Amniotic stem cell (primary cell): Measurements from ENCODE around the gene HMGA1.
A peak's percentile ranks its signal among the peaks of the same experiment; 100 is the strongest.

ENCODE experiments used
- DNase-seq: peaks from one replicate; lab custom pipeline; 2025; lab: John Stamatoyannopoulos, UW

HMGA1 gene

GRCh38 chr6:34223956-34224940 is 12.4 kb upstream of the HMGA1 start:
- peak; percentile 81 for DNase-seq

DNA sequence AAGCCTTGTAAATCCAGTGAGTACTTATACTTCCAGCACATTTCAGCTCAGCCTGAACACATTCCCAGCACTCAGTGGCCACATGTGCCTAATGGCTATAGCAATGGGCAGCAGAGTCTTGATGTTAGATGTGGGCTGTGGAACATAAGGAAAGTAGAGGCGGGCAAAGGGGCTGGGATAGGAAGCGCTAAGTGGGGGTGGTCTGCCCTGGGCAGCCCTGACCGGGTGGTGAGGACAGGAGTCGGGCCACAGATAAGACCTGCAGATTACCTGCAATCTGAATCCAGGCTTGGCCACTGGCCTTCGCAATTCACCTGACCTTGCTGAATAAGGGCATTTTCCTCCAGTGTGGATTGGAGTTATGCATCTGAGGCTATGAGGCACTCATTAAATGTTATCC is 11.1 kb upstream of the HMGA1 start:
- no peak for DNase-seq

- DNase-seq, result no peak
Observed at GRCh38 chr6:34226066-34226465, 10.6 kb upstream of the HMGA1 start.

- no peak for DNase-seq
Observed at GRCh38 chr6:34226731-34227586, 9.7 kb upstream of the HMGA1 start.

DNA sequence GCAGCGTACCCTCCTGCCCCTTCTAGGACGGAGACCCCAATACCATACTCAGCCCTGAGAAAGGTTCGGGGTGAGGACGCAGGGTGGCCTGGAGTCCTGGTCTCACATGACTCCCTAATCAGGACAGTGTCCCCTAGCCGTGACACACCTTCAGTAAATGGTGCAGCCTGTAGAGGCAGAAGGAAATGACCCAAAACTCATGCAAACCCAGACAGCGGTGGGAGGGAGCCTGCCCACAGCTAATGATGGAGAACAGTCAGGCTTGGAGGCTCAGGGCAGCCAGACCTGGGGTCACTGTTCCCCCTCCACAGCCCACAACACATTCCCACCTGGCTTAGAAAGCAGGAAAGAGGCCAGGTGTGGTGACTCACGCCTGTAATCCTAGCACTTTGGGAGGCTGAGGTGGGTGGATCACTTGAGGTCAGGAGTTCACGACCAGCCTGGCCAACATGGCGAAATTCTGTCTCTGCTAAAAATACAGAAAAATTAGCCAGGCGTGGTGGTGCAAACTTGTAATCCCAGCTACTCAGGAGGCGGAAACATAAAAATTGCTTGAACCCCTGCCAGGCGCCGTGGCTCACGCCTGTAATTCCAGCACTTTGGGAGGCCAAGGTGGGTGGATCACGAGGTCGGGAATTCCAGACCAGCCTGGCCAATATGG is 8.8 kb upstream of the HMGA1 start:
- DNase-seq, result no peak

- no peak for DNase-seq
Observed at GRCh38 chr6:34229877-34230276, 6.8 kb upstream of the HMGA1 start.

DNA sequence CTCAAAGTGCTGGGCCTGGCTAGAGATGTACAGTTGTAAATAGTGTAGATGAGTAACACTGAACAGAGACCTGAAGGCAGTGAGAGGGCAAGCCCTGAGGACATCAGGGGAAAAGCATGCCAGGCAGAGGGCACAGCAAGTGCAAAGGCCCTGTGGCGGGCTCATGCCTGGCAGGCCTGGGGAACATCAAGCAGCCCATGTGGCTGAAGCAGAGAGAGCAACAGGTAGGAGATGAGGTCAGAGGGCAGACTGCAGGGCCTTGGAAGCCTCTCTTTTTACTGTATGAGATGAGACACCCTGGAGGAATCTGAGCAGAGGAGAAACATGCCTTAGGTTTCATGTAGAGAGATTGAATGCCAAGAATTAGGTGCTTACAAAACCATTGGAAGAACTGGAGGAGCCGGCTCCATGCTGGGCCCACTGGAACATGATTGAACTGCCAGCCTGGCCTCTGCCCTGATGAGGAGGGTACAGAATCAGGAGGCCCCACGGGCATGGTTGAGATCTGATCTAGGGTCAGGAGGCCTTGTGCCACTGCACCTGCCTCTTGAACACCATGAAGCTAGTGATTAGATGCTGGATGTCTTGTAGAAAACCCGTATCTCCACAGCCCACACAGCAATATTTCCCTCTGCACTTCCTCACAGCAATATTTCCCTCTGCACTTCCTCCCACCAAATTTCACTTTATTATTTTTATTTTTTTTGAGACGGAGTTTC is 5.9 kb upstream of the HMGA1 start:
- no peak for DNase-seq

DNA sequence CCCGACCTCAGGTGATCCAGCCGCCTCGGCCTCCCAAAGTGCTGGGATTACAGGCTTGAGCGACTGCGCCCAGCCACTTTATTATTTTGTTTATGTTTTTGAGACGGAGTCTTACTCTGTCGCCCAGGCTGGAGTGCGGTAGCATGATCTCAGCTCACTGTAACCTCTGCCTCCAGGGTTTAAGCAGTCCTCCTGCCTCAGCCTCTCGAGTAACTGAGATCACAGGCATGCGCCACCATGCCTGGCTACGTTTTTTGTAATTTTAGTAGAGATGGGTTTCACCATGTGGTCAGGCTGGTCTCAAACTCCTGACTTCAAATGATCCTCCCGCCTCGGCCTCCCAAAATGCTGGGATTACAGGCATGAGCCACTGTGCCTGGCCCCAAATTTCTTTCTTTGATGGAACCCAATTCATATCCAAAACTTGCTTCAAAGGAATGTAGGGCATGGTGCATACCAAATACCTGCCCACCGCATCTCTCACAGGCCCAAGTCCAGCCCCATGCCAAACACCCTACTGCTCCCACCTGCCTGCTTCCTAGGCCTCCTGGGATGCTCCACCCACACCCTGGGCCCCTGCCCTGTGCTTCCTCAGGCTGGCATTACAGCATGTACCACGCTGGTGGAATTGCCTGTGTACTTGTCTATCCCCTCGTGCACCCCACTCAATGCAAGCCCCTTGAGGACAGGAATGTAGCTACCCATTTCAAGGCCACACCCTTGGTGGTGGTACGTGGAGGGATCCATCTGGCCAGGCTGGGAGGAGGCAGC is 4.9 kb upstream of the HMGA1 start:
- no peak for DNase-seq

GRCh38 chr6:34232901-34233300 is 3.8 kb upstream of the HMGA1 start:
- no peak for DNase-seq

GRCh38 chr6:34233867-34234266 is 2.8 kb upstream of the HMGA1 start:
- DNase-seq, result no peak

DNA sequence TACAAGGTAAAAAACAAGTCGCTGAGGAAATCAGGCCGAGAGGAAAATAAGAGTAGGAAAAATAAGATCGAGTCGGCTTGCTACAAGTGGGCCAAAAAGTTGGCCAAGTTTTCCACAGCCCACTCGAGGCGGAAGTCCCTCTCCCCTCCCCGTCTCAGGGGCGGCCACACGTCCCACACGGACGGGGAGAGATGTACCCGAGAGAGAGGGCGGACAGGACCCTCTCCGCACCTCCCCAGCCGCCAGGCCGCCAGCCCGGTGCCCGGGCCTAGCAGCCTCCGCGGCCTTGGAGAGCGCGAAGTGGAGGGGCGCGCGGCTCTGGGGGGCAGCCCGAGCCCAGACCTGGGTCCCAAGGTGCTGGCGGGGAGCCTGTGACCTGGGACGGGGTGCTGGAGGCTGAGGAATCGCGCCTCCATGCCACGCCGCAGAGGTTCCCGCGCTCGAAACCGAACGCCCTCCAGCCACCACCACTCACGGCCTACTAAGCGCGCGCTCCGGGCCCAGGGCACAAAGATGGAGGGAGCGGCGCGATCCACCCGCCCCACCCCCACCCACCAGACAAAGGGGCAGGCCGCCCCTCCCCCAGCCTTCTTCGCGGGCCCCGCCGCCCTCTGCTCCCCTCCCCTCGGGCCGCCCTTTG is 1.9 kb upstream of the HMGA1 start:
- DNase-seq, result no peak

DNA sequence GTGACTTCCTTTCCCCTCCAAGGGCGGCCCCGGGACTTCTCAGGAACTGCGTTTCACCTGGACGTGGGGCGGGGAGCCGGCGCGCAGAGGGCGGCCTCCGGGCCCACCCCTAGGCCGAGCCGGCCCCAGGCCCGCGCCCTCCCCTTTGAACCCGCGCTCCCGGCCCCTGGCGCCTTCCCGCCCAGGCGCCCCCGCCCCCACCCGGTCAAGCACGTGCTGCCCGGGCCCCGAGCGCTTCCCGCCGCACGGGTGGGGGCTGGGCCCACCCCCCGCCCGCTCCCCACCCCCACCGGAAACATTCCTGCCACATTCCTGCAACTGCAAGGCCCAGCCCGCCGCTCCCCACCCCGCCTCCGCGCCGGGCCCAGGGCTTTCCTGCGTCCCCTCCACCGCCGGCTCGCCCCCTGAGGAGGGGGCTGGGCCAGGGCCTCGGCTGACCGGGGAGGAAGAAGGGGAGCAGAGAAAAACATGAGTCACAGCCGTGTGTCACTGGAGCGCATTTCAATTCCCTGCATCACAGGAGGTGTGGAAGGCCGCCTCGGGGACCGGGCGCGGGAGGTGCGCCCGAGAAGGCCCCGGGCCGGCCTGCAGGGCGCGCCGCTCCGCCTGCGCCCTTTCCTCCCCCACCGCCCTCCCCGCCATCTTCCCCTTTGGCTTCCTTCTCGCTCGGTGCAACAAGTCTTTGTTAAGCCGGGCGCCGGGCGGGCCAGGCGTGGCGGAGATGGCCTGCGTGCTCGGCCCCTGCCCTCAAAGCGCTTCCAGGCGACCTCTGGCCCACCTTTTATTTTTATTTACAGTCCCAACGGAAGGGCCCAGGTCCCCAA is 1.2 kb upstream of the HMGA1 start:
- peak; percentile 62 for DNase-seq

DNA sequence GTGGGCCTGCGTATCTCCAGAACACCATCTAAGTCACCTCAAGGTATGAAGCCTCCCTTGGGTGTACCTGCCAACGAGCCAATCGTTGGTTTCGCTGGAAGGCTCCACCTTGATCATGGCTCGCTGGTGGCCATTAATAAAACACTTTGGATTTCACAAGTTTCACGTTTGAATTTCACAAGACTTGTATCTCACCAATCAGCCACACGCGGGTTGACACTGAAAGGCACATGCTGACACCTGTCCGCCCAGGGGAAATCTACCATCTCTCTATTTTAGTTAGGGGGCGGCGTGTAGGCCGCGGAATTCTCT is 586 bp upstream of the HMGA1 start:
- no peak for DNase-seq

GRCh38 chr6:34237316-34237721 is 646 bp downstream of the HMGA1 start:
- no peak for DNase-seq

DNA sequence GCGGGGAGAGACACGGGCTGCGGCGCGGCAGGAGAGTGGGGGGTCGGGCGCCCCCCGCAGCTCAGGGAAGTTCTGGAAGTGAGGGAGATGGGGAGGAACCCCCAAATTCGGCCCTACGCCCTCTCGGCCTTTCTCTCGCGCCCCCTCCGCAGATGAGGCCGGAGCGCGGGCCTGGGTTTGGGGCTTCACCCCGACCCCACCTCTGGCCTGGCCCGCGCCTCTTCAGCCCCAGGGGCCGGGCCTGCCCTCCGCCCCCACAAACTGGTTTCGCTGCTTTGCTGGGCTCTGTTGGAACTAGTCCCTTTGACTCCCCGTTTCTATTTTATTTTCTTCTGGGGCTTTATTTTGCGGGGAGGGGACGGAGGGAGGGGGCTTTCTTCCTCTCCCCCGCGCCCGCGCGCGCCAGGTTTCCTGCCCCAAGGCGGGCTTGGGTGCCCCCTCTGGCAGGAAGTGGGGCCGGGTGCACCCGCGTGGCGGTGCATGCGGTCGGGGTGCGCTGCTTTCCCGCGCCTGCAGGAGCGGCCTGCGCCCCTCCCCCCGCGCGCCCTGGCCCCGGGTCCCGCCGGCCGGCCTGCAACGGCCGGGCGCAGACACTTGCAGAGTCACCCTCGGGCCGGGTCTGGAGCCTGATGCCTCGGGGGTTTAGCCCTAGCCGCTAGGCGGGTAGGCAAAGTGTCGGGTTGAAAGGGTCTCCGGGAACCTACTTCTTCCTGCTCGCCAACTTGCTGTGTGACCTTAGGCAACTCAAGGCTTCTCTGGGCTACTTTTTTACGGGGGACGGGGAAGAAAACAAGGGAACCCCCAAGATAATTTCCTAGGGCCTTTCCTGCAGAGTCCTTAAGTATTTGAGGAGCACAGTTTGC is 1.3 kb downstream of the HMGA1 start:
- no peak for DNase-seq

GRCh38 chr6:34238585-34239499 is 2.2 kb downstream of the HMGA1 start:
- DNase-seq, result no peak

DNA sequence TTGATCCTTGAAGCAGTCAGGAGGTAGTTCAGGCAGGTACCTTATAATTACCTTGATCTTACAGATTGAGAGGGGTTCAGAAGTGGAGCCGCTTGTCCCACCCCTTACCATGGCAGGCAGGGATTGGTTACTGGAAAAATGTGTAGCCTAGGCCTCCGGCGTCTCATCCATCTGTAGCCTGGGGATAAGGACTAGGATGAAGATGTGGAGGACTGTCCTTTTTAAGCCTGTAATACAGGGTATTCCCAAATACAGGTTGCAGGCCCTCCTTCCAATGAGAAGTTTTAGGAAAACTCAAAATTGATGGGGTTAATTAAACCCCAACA is 2.8 kb downstream of the HMGA1 start:
- no peak for DNase-seq

- no peak for DNase-seq
Observed at GRCh38 chr6:34239893-34240292, 3.2 kb downstream of the HMGA1 start.
